H7 (cell line): Measurements from ENCODE around the gene ASB16. TPM values are rescaled to one million over a fixed set of nuclear protein-coding genes. Genes with fewer than 3 reads are reported as not detected.

Source experiments
- DNase-seq: peaks from one replicate; pipeline ENCODE4 v3.0.0; 2012
- H3K27me3 ChIP-seq: 2 replicates; pipeline ENCODE4 v1.6.0; 2011; ENCODE audit warnings: mild to moderate bottlenecking, low read length; ENCODE audit not compliant: control insufficient read depth, insufficient read depth
- H3K36me3 ChIP-seq: replicated peaks from 2 replicates; pipeline ENCODE4 v1.5.1; 2011; ENCODE audit warnings: low read length; ENCODE audit not compliant: control insufficient read depth, insufficient read depth
- H3K4me3 ChIP-seq: 2 replicates; pipeline ENCODE4 v1.5.1; 2011; ENCODE audit warnings: low read depth, mild to moderate bottlenecking, control low read depth, low read length, moderate library complexity; ENCODE audit not compliant: insufficient read depth
- total RNA-seq: library from RNA; depleted of rRNA; stranded (reverse); fragments of >200 nt; shearing (Covaris generic); gene quantifications from 2 replicates; pipeline ENCODE4 v1.2.3, GENCODE V29; 2014

ASB16 gene
- total RNA-seq, 1 experiment from 2014 or later: 0.17 TPM

DNA sequence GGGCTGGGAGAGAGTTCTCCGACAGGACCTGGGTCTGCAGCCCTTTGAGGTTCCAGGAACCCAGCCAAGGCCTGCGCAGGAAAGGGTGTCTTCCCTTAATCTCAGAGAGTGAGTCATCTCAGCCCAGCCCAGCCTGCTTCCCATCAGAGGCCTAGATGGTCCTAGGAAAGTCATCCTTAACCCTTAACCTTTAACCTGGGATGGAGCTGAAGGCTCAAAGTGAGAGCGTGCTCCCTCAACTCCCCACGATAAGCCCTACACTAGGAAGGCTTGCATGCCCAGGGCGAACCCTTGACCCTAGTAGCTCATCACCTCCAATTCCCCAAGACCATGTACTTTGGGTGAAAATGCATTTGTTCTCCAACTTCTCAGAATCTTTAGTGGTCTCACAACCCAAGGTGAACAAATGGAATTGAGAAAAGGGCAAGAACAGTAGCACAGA, 34.0 kb downstream of the ASB16 start:
- no peak for DNase-seq
- no peaks in the 10 kb centered on the region for H3K27me3 ChIP-seq
- H3K36me3 ChIP-seq: peaks cover 19% of the 10 kb centered on the region
- H3K4me3 ChIP-seq: no peak overlapping the region

DNA sequence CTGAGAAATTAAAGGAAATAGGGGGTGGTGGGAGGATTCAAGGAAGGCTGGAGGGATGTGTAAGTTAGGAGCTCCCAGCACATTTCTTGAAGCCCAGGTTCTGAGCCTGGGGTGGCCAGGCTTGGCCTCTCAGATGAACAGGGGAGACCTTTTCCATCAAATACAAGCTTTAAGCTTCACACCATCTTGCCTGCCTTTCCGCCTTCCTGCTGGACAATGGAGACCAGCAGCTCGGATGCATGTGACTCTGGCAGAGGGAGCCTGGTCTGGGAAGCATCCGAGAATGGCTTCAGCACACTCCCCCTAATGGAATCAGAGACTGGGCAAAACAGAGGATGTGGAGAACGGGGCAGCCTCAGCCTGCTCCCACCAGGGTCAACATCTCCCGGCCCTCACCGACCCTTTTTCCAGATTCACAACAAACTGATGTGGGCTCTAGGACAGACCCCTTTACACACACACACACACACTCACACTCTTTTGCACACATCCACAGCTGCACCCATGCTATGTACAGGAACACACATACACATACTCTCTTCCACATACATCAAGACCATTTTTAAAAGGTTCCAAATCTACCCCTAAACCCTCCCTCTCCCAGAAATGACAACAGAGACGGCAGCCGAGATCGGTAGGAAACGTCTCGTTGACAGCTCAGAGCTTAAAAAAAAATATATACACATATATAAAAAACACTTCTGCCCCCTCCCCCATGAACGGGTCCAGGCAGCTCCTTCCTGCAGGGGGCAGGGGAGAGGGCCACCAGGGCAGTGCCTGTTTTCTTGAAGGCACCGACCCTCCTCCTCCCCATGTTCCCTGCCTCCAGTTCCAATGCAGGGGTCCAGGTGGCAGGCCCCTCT, 35.7 kb downstream of the ASB16 start:
- H3K36me3 ChIP-seq: peaks cover 26% of the 10 kb centered on the region
- H3K4me3 ChIP-seq: no peak overlapping the region
- H3K27me3 ChIP-seq: no peaks in the 10 kb centered on the region
- DNase-seq: peak; percentile 76

DNA sequence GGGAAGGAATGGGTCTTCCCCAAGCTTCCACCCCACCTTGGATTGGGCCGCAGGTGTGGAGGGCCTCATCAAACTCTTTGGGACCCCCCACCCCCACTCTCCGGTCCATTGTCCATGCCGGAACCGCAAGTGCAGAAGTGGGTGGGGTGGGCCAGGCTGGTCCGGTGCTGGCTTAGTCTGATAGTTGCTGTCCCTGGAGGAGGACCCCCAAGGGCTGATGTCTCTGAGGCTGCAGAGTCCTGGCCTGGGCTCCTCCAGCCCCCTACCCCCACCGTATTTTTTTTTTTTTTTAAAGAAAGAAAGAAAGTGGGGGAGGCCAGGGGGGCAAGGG, 36.3 kb downstream of the ASB16 start:
- no peak for DNase-seq
- H3K27me3 ChIP-seq: no peaks in the 10 kb centered on the region
- H3K36me3 ChIP-seq: peaks cover 29% of the 10 kb centered on the region
- H3K4me3 ChIP-seq: no peak overlapping the region

DNA sequence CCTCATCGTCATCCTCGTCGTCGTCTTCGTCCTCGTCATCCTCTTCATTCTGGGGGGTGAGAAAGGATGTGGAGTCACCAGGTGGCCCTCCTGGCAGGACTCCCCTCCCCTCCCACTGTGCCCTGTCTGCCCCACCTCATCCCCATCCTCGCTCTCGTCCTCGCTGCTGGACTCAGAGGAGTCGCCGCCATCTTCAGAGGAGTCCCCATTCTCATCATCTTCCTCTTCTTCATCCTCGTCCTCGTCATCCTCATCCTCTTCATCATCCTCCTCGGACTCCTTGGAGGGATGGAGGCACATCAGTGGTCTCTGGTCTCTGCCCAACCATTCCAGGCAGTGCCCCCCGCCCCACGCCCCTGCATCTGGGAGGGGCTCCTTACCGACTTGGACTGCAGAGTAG, 36.8 kb downstream of the ASB16 start:
- Histone ChIP-seq H3K27me3 (no peaks in the 10 kb centered on the region), H3K36me3 (peaks cover 29% of the 10 kb centered on the region), H3K4me3 (no peak overlapping the region)
- no peak for DNase-seq

DNA sequence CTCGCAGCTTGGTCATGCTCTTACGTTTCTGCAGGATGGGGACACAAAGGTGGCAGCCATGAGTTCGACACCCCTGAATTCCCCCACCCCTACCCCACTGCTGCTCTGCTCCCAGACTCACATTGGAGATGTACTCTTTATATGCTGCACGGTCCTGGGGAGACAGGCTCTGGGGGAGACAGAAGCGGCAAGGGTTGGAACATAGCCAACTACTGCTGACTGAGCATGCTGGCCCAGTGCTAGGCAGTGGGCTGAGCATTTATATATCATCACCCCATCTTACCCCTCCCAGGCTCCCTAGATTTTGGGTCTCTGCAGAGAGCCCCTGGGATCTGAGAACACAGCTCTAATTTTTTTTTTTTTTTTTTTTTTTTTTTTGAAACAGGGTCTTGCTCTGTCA, 37.2 kb downstream of the ASB16 start:
- no peak for DNase-seq
- Histone ChIP-seq H3K36me3 (peaks cover 29% of the 10 kb centered on the region), H3K4me3 (no peak overlapping the region), H3K27me3 (no peaks in the 10 kb centered on the region)

DNA sequence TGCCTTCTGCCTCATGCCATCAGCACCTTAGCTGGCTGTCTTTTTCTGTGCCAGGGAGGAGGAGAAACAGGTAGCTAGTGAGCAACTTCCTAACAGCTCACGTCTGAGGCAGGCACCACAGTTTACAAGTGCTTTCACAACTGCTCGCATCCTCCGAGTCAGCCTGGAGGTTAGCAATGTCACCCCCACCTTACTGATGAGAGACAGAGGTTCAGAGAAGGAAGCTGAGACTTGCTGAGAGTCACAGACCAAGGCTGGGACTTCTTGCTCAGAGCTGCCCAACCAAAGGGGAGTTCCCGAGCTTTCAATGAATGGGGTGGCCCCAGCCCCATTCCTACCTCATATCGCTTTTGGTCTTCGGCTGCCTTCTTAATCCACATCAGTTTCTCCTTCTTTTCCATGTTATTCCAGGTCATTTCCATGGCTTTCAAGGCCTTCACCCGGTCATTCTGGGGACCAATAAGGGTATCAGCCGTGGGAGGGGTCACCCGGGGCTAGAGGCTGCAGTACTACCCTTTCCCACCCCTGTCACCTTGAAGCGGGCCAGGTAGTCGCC, 39.4 kb downstream of the ASB16 start:
- Histone ChIP-seq H3K36me3 (peaks cover 37% of the 10 kb centered on the region), H3K27me3 (no peaks in the 10 kb centered on the region), H3K4me3 (no peak overlapping the region)
- no peak for DNase-seq

DNA sequence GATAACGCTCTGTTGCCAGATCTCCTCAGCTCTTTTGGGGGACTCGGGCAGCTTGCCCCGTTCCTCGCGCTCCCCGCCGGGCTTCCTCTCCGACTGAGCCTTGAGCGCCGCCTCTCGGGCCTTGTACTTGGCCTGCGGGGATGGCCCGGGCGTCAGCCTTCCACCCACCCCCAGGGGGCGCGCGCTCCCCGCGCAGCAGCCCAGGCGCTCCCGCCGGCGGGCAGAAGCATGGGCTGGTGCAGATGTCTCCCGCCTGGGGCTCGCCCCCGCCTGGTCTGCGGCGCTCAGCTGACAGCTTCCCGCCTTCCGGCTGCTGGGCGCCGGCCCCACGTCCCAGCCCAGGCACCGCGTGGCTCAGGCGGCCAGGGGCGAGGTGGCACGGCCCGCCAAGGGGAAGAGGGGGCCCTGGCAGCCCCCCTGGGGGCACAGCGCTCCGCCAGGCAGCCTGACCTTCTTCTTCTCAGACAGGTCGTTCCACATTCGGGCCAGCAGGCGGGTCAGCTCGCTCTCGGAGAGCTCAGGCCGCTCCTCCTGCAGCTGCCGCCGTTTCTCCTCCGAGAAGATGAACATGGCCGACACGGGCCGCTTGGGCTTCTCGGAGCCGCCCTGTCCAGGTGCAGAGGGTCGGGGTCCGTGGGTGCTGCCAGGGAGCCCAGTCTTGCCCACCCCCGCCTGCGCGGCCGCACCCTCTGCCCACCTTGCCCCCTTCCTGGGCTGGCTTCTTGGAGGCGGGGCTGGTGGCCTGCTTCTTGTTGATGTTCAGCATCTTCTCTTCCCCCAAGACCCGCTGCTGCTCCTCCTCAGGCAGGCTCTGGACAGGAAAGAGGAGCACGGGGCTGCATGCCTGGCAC, 40.1 kb downstream of the ASB16 start:
- Histone ChIP-seq H3K4me3 (no peak overlapping the region), H3K27me3 (no peaks in the 10 kb centered on the region), H3K36me3 (peaks cover 43% of the 10 kb centered on the region)
- peak; percentile 99 for DNase-seq

DNA sequence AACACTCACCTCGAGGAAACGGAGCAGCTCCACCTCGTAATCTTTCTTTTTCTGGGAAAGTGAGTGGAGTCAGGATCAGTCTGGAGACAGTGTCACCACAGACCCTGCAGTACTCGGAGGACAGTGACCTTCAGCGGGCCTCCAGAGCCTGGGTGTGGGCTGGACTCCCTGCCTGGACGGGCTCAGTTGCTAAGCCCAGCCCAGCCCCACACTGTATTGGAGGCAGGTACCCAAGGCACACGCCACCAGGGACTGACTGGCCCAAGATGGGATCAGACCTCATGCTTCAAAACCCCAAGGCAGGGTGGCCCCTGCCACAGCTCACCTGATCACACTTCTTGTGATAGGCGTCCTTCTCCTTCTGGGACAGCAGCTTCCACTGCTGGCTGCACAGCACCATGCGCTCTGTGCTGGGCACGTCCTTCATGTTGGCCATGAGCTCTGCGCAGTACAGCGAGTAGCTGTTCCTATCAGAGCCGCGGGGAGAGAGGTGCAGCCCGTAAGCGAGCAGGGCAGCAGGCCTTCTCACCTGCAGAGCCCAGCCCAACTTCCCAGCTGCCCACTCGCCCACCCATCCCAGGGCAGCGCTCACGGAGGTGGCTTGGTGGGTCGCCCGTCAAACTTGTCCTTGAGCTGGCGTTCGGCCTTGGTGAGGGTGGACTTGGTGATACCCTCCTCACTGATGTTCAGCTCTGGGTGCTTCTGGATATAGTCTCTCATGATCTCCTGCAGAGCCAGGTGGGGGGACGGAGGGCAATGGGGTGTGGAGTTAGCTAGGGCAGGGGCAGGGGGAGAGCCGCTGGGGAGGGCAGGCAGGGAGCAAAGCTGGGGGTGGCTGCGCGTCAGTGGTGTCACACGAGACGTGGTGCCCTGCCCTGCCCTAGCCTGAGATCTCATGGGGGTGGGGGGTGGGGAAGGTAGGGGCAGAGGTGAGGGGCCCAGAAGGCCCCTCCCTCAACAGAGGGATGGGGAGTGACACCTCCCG, 41.1 kb downstream of the ASB16 start:
- Histone ChIP-seq H3K27me3 (no peaks in the 10 kb centered on the region), H3K4me3 (no peak overlapping the region), H3K36me3 (peaks cover 53% of the 10 kb centered on the region)
- DNase-seq: no peak

DNA sequence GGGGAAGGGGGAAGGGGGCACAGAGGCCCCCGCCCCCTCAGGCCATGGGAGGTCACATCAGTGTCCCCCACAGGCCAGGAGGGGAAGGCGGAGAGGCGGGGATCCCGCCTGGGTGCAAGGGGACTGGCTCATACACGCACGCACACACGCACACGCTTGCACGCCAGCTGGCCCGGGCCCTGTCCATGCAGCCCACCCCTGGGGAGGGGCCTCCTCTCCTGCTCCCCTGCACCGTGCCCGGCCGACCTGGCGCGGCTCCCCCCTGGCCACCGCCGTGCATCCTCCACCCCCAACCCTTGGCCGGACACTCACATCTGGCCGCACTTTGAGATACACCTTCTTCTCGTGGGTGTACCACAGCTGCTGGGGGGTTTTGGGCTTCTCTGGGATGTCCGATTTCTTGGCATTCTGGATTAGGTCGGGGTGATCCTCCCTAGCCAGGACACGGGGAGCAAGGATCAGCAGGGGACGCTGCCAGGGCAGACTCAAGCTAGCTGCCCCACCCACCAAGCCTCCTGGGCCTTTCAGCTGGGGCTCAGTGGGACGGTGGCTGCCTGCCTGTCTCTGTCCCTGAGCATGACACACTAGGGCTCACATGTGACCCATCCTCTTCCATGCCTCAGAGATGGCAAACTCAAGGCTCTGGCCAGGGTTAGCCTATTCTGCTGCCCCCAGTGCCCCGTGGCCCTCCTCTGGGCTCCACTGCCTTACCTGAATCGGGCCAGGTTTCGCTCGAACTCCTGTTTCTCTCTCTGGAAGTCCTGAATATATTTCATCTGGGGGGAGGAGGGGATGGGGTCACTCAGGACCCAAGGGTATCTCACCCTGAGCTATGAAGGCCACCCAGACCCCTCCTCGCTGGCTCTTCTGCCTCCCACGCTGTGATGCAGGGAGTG, 42.3 kb downstream of the ASB16 start:
- Histone ChIP-seq H3K36me3 (peaks cover 52% of the 10 kb centered on the region), H3K4me3 (no peak overlapping the region), H3K27me3 (no peaks in the 10 kb centered on the region)
- DNase-seq: peak; percentile 64

DNA sequence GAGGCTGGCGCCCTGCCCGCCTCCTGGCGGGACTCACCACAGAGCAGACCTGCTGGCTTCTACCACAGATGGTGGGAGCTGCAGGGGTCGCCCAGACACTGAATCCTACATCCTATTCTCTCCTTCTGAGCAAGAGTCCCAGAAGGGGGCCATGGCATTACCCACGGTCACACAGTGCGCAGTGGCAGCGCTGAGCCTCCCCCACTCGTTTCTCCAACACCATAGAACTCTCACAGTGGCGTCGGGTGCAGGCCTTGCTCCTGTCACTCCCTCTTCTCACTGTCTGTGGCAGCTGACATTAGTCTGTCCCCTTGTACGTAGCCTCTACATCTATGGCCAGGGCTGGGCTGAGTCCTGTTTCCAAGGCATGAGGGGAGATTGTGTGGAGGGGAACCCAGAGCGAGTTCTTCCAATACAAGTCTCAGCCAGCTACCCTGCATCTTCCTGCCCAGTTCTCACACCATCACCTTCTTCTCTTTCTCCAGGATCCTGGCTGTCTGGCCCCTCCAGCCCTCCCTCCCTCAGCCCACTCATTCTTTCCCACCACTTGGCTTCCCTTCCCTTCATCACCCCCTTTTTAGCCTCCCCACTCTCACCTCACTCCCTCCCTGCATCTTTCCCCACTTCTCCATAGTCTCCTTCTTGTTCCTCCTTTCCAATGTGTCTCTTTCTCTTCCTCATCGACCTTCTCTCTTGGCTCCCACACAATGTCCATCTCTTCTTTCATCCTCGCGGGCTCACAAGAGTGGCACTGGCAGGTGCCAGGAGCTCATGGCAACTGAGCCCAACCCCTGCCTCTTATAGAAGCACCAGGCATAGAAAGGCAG, 43.1 kb downstream of the ASB16 start:
- no peaks in the 10 kb centered on the region for H3K27me3 ChIP-seq
- no peak for DNase-seq
- H3K36me3 ChIP-seq: peaks cover 46% of the 10 kb centered on the region

DNA sequence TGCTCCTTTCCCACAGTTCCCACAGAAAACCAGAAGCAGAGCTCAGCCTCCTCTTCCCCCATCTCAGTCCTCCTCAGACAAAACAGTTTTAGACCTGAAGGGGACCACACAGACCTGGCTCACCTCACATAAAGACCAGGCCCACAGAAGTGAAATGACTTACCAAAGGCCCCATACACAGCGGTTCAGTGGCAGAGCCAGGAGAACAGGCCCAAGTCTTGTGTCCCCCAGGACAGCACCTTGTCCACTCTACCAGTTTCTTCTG, 43.7 kb downstream of the ASB16 start:
- Histone ChIP-seq H3K36me3 (peaks cover 41% of the 10 kb centered on the region), H3K27me3 (no peaks in the 10 kb centered on the region), H3K4me3 (no peak overlapping the region)
- no peak for DNase-seq

More for the DNA sequence above, 43.1 kb downstream of the ASB16 start:
- no peak overlapping the region for H3K4me3 ChIP-seq

DNA sequence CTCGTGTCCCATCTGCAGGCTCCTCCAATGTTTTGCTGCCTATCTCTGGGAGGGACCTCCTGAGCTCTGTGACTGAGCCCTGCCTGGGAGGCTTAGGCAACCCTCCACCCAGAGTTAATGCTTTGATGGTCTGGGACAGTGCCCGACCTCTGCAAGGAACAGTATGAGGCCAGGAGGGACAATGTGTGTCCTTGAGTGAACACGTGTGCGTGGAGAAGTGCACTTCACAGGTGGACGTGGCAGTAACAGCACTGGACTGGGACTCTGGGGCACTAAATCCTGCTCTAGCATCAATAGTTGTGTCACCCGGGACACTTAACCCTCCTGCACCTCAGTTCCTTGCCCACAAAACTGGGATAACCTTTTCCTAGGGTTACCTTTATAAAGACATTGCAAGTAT, 44.4 kb downstream of the ASB16 start:
- Histone ChIP-seq H3K4me3 (no peak overlapping the region), H3K36me3 (peaks cover 35% of the 10 kb centered on the region), H3K27me3 (no peaks in the 10 kb centered on the region)
- DNase-seq: no peak

DNA sequence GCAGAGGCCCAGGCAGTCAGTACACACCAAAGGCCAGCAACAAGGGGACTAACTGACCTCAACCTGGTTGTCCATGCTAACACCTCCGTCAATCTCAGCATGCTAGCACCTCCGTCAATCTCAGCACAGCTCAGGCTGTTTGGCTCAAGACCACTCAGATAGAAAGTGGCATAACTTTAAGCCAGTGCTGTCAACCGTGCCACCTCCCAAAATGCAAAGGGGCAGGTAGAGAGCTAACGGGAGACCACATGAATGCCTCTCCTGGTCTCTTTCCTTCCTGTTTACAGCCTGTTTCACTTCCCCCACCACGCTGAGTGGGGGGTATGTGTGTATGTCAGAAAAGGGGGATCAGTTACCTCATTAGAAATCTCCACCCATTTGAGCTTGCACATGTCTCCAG, 45.7 kb downstream of the ASB16 start:
- Histone ChIP-seq H3K27me3 (no peaks in the 10 kb centered on the region), H3K36me3 (peaks cover 32% of the 10 kb centered on the region), H3K4me3 (no peak overlapping the region)
- no peak for DNase-seq
